Eye (tissue), 1 donor: ENCODE measurements around the gene PRSS36.

ENCODE experiments used
- DNase-seq: peaks from one replicate; pipeline ENCODE4 v3.0.0-alpha.2; 2015

The PRSS36 gene

DNA sequence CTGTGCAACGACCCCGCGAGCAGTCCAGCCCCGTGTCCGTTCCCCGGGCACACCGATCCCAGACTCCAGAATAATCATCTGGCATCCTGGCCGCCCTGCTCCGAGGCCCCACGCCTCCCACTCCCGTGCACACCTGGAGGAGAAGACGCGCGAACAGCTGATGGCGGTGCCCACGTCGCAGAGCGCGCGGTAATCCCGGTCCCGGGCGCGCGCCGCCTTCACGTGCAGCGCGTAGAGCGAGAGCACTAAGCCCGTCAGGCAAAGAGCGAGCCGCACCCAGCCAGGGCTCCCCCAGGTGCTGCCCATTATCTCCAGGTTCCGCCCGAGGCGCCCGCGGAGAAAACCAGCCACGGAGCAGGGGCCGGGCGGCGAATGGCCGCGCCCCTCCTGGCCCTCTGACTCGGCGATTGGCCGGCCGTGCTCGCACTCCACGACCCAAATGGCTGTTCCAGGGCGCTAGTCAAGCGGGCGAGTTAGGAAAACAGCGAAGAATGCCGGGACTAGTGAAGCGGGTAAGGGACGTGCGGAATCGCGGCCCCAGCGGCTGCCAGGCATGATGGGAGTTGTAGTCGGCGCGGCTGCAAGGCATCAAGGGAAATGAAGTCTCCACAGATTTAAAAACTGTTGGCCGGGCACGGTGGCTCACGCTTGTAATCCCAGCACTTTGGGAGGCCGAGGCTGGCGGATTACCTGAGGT lies 55.3 kb downstream of the PRSS36 start, which contains the start of gene VKORC1:
Gene VKORC1, minus strand, starts transcription at position 374 of the 697 bp plus-strand sequence. Its CDS starts 68 bp downstream, at position 306.
- DNase-seq: peak; percentile 97

DNA sequence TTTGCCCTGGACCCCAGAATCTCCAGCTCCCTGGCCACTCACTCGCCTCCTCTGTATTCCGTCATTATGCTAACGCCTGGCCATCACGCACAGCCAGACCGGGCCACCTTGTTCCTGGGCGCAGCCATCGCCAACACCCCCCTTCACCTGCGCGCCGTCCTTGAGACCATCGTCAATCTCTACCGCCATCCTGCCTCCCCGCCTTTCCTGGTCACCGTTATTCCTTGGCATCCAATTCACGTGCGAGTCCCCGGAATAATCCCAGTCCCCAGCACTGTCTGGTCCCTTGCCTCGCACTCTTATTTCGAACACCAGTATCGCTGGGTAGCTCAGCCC lies 55.8 kb downstream of the PRSS36 start:
- DNase-seq: no peak

DNA sequence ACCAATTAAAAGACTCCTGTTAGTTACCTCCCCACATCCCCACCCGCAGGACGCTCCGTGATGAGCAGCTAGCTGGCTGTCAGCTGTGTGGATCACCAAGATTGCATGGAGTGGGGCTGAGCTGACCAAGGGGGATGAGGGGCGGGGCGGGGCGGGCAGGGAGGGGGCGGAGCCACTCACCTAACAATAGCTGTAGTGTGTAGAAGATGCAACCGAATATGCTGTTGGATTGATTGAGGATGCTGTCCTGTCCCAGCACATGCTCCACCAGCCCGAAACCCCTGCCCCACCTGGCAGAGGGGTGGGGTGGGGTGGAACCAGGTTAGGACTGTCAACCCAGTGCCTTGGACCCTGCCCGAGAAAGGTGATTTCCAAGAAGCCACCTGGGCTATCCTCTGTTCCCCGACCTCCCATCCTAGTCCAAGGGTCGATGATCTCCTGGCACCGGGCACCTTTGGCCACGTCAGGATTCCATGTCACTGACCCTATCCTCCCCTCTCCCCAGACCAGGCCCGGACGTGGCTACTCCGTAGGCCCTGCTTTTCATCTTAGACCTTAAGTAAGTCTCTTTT lies 56.6 kb downstream of the PRSS36 start:
- DNase-seq: peak; percentile 67

DNA sequence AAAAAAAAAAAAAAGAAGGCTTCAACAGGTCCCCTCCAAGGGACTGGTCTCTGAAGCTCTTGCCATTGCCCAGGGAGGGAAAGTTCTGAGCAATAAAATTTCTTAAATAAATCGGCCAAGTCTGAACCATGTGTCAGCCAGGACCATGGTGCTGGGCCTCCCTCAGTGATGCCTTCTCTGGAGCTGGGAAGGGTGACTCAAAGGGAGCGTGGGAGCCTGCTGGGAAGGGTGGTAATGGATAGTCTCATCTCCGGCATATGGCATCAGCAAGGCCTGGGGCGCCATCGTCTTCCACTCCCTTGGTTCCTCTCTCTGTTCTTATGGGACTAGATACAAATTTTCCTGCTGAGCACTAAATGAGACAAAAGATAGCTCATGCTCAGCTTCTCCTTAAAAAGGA lies 57.5 kb downstream of the PRSS36 start:
- no peak for DNase-seq

DNA sequence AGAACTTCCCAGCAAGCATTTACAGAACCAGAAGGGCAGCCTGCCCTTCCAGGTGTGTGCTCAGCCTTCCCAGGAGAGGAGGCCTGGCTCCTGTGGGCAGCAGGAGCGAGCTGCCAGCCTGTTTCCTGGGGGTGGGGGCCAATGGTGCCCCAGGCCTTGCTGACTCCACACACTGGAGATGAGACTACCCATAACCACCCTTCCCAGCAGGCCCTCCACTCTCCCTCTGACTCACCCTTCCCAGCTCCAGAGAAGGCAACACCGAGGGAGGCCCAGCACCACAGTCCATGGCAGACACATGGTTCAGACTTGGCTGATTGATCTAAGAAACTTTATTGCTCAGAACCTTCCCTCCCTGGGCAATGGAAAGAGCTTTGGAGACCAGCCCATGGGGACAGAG lies 59.3 kb downstream of the PRSS36 start:
- DNase-seq: no peak

DNA sequence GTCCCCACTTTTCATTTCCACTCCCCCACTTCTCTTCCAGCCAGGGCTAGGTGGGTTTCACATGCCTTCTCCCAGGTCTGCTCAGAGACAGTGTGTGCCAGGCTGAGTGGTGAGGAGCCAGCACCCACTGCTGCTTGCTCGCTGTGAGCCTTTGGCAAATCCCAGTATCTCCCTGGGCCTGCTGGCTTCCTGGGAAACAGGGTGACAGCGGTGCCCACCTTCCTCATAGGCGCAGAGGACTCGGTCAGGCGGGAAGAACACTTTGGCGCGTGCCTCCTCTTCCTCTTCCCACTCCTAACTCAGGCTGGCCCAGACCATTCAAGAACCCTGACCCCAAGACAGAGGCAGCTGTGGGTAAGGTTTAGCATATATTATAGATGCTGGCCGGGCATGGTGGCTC lies 60.7 kb downstream of the PRSS36 start:
- no peak for DNase-seq
